ENCODE results near the gene UNC80.

DNA sequence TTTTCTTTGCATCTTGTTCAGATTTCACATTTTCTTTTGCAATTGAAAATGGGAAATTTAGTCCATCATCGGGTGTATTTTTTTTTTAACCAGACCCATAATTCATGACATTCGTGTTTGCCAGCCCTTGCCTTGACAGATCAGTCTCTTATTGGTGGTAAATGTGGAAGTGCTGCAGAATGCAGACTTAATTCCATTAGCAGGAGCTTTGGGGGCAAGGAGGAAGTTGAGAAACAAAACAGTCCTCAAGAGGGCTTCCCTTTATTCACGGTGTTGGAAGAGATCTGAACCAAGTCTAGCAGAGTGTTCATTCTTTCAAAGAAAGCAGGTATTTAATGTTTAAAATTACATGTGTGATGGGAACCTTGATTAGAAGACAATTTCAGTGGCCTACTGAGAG, 214.2 kb downstream of the UNC80 start:
- TF ChIP-seq EZH2 (IDR thresholded peaks at IDR 0.05) (no peak), POLR2AphosphoS5 (IDR thresholded peaks at IDR 0.05; ENCODE audit: borderline replicate concordance, low read depth, low read length) (no peak), FOXP2 (optimal IDR thresholded peaks at IDR 0.05; ENCODE audit: control extremely low read depth, extremely low read length, insufficient read depth) (no peak)

Measured in SK-N-MC (cell line).